GM19468 (cell line): ENCODE measurements around the gene CDCP1.

Source experiments
- ATAC-seq: cut with Tn5 transposase; IDR thresholded peaks from one replicate; pipeline ENCODE4 v1.9.1; 2021; ENCODE audit warnings: mild to moderate bottlenecking, moderate library complexity, moderate number of reproducible peaks; ENCODE audit not compliant: unreplicated experiment; ENCODE audit errors: extremely low read depth

CDCP1 gene

DNA sequence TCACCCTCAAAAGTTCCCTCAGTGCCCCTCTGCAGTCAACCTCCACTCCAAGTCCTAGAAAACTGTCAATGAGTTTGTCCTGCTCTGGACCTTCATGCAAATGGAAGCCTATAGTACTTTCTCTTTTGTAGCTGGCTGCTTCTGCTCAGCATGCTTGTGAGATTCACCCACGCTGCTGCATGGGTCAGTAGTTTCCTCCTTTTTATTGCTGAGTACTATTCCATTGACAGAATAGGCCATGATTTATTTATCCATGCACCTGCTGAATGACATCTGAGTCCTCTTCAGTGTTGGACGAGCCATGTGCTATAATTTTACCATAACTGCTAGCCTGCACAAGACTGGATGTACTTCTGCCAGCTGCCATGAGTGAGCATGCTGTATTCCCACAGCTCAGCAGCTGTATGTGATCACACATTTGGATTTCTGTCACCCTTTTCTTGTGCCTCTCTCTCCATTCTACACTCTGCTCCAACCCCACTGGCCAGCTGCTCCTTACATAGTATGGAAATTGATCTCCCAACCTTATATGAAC lies 26.3 kb downstream of the CDCP1 start:
- no peak for ATAC-seq

GRCh38 chr3:45119376-45119775 lies 26.8 kb downstream of the CDCP1 start:
- no peak for ATAC-seq

DNA sequence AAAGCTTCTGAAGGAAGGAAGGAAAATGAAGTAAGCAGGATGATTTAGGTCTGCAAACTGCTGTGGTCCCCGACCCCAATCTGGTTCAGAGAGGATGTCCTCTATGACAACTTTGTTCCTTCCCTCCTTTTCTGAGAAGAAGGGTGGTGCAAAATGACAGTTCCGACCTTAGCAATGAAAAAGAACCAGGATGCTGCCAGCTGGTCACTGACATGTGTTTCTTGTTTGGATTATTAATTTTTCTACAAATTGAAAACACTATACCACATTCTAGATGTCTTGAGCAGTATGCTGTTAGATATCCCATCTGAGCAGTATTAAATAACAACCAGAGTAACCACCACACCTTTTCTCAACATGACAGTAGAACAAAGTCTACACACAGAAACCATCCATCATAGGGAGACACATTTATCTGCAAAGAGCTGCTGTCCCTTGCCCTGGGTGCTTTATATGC lies 27.5 kb downstream of the CDCP1 start:
- no peak for ATAC-seq

DNA sequence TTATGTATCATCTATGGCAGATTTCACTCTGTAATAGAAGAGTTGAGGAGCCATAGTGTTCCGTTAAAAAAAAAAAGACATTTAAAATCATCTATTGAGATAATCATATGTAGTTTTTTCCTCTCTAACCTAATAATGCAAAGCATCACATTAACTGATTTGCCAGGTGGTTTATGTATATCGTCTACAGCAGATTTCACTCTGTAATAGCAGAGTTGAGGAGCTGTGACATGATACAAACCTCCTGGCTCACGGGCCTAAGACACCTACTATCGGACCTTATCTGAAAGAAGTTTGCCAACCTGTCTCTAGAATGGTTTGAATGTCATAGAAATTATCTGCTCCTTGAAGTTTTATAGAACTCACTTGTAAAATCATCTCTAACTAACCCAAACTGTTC lies 29.8 kb downstream of the CDCP1 start:
- no peak for ATAC-seq

DNA sequence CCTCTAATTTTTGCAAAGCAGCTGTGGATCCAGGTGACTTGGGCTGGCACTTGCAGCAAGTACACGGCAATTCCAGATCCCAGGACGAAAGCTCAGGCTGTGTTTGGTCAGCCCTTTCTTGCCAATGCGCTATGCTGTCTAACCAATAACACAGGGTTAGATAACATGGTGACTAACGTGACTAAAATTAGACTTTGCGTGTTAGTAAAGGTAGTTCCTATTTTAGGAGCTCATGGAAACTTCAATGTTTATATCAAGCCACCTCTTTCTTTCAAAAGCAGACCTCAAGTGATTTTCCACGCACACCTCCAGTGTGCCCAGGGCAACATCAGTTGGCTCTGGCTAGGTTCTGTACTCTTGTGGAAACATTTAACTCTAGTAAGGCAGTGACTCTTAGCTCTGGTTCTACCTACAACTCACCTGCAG lies 32.5 kb downstream of the CDCP1 start:
- no peak for ATAC-seq

DNA sequence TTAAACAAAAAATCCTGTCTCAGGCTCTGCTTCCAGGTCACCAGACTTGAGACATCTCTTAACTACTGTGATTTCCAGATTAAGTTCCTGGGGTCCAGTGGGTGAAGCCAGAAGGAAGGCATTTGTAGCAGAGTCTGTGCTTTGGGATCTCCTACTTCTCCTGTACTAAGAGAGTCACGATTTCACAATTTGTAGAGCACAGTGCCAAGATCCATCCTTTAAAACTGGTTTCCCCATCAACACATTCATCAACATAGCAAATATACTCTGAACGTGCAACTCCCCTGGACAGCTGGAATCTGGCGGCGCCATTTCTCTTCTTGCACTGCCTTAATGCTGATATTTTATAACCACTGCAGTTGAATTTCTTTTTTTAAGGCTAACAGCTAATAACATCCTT lies 33.2 kb downstream of the CDCP1 start:
- ATAC-seq, result no peak

DNA sequence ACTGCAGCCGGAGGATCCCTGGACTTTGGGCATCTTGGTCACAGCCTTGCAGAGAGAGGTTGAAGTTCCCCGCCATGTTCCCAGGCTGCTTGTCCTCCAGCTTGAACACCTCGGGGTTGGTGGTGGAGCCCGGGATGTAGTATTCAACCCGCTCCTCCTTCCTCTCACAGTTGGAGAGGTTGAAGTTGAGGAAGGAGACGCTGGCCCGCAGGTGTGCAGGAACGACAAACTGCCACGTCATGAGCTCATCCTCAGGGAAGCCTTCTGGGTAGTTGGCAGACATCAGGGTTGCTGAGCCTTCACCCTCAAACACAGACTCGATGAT lies 35.7 kb downstream of the CDCP1 start:
- no peak for ATAC-seq

- no peak for ATAC-seq
Observed at GRCh38 chr3:45109771-45110508, 36.2 kb downstream of the CDCP1 start.

DNA sequence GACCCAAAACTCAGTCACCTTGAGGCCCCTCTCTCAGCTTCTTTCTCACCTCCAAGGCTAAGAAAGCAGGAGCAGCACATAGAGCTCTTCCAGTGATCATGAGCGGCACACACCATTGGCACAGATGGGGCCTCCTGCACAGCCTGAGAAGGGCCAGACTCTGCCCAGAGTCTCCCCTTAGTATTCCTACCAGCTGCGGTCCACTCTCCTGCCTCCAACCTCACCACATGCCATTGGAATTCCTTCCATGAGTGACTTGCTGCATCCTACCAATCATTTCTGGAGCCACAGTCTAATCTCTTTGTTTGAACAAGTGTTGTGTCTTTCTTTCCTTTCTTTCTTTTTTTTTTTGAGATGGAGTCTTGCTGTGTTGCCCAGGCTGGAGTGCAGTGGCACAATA lies 39.3 kb downstream of the CDCP1 start:
- no peak for ATAC-seq

GRCh38 chr3:45105855-45106671 lies 40.1 kb downstream of the CDCP1 start:
- no peak for ATAC-seq

DNA sequence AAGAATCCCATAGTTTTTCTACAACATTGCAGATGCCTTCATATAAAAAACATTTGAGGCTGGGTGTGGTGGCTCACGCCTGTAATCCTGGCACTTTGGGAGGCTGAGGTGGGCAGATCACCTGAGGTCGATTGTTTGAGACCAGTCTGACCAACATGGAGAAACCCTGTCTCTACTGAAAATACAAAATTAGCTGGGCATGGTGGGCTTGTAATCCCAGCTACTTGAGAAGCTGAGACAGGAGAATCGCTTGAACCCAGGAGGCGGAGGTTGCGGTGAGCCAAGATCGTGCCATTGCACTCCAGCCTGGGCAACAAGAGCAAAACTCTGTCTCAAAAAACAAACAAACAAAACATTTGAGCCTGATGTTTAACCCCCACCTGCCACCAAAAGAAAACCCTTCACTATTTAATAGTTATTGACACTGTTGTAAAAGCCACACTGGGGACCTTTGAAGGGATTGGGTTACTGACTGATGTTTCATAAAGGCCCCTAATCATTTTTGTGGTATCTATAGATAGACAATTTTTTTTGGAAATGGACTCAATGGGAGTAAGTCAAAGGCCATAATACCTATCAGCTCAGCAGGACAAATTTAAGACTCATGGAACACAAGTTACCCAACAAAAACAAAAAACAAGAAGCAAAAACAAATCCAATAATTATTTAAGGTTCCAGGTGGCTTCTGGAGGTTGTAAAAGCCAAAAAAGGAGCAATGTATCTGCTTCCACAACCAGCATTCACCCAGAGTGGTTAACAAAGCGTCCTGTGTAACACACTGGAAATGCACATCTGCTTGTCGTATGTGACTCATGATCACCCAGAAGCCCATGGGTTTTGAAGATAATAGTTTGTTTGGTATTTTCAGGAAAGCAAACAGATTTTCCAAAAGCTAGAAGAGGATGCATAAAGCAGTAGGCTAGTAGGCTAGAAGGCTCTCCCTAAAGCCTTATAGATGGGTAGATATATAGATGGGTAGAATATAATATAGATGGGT lies 41.2 kb downstream of the CDCP1 start:
- ATAC-seq, result no peak

DNA sequence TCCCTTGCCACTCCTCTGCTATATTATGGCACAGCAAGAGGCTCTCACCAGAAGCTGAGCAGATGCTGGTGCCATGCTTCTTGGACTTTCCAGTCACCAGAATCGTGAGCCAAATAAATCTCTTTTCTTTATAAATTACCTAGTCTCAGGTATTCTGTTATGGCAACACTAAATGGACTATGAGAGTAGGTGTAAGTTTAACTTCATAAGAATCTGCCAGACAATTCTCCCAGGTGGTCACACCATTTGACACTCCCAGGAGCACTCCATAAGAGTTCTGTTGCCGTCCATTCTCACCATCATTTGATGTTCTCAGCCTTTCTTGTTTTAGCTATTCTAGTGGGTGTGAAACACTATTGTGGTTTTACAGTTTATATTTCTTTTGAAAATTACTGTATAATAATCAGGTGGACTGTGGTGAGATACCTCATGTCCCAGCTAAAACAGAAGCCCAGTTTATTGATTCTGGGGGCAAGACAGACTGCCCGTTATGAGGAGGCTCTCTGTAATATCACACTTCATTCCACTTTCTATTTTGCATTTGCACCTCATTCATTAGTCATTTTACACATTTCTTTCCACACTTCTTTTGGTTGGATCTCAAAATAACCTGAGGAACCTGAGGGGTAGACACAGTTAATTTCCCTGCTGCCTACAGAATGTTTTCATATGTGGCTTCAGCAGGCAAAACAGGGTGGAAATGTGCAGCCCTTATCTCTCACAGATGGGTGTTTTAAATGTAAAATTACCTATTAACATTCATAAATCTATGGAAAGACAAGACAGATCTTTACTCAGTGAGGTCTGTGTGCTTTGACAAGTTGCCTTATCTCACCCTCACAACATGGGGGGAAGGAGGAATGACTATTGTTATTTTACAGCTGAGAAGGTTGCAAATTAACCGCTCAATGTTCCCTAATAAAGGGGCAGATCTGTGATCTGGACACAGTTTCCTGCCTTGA lies 42.1 kb downstream of the CDCP1 start:
- no peak for ATAC-seq

DNA sequence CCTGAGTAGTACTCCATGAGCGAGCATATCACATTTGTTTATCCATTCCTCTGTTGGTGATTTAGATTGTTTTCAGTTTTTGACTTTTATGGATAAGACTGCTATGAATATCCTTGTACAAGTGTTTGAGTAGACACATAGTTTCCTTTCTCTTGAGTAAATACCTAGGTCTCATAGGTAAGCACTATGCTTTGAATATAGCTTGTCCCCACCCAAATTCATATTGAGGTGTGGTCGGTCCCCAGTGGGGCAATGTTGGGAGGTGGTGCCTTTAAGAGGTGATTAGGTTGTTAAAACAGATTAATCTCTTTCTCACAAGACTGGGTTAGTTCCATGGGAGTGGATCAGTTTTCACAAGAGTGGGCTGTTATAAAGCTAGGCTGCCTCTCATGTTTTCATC lies 42.8 kb downstream of the CDCP1 start:
- ATAC-seq, result no peak

GRCh38 chr3:45100981-45101407 lies 45.2 kb downstream of the CDCP1 start:
- no peak for ATAC-seq

- no peak for ATAC-seq
Observed at GRCh38 chr3:45098310-45098709, 47.9 kb downstream of the CDCP1 start.

GRCh38 chr3:45097296-45097883 lies 48.8 kb downstream of the CDCP1 start:
- no peak for ATAC-seq

DNA sequence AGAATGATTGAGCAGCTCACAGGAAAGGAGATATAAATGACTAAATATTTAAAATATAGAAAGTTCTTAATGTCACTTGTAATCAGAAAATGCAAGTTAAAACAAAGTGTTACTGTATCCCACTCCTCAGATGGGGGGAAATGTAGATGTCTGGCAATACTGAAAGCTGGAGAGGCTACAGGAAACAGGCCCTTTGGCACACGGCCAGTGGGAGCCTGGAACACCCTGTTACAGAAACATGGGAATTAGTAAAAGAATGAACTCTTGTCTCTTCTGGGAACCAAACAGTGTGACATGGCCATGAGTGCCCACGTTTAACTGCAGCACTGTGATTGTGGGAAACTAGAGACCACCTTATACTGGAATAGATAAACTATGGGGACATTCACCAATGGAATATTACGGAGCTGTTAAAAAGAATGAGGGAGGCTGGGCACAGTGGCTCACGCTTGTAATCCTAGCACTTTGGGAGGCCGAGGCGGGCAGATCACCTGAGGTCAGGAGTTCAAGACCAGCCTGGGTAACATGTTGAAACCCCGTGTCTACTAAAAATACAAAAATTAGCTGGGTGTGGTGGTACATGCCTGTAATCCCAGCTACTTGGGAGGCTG lies 50.2 kb downstream of the CDCP1 start:
- ATAC-seq, result no peak

DNA sequence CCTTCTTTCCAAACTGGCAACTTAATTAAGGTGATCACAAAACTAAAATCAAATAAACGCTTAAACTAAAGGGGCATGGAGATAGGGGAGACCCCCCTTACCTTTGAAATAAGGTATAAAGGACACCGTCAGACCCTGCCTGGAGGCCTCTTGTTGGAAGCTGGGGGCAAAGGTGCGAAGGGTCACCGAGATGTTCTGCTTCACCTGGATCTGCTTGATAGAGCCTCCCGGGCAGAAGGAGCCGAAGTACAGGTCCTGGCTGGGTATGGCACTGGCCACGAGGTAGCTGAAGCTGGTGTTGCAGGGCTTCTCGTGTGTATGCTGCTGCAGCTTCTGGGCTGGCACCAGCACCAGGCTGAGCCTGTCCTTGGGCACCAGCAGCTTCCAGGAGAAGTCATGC lies 53.0 kb downstream of the CDCP1 start:
- no peak for ATAC-seq
